Tibial nerve (tissue), 4 donors: Measurements from ENCODE around the gene FAM120B. TPM values are rescaled to one million over a fixed set of nuclear protein-coding genes. Genes with fewer than 3 reads are reported as not detected.
"Not testable (repeated sequence)": the region's sequence is repeated elsewhere in the genome, so short reads cannot be mapped to it uniquely, and the experiment has no call there.

Experiments
- DNase-seq, 2 donors: peaks; one replicate each; pipeline ENCODE4 v3.0.0-alpha.2; 2019; ENCODE audit warnings: low spot score in 2 of 2
- H3K27ac ChIP-seq, 4 donors: fragments of 200-600 bp; sonication (generic) in 3 of 4; one replicate each; pipeline ENCODE4 v1.5.1; 2017 to 2019; ENCODE audit warnings: mild to moderate bottlenecking in 1 of 4
- H3K27me3 ChIP-seq, 2 donors: fragments of 200-600 bp; sonication (generic) in 1 of 2; one replicate each; pipeline versions ENCODE4 v1.5.1 to v1.6.0; 2017 to 2019
- H3K36me3 ChIP-seq, 3 donors: fragments of 200-600 bp; sonication (generic); one replicate each; pipeline ENCODE4 v1.5.1; 2018 to 2019
- H3K4me1 ChIP-seq, 4 donors: fragments of 200-600 bp; sonication (generic) in 3 of 4; one replicate each; pipeline ENCODE4 v1.5.1; 2017 to 2019
- H3K4me3 ChIP-seq, 4 donors: fragments of 200-600 bp; sonication (generic) in 3 of 4; one replicate each; pipeline ENCODE4 v1.5.1; 2017 to 2019; ENCODE audit warnings: mild to moderate bottlenecking in 1 of 4, moderate library complexity in 1 of 4
- H3K9me3 ChIP-seq, 4 donors: fragments of 200-600 bp; sonication (generic) in 3 of 4; one replicate each; pipeline ENCODE4 v1.5.1; 2017 to 2019
- CTCF ChIP-seq, 5 experiments: fragments of 200-600 bp in 3 of 5; fragments of 450-650 bp in 2 of 5; sonication (generic) in 3 of 5; IDR thresholded peaks; one replicate each; pipeline ENCODE4 v1.5.1; 2016 to 2019; ENCODE audit warnings: antibody characterized with exemption in 5 of 5, mild to moderate bottlenecking in 3 of 5, moderate library complexity in 2 of 5
- EP300 ChIP-seq, 2 donors: sonication (generic); formaldehyde crosslinking; IDR thresholded peaks; one replicate each; pipeline ENCODE4 v1.6.1; 2017; ENCODE audit warnings: antibody characterized with exemption in 2 of 2, mild to moderate bottlenecking in 1 of 2
- POLR2A ChIP-seq, 2 donors: fragments of 450-650 bp; IDR thresholded peaks; one replicate each; pipeline ENCODE4 v1.6.1; 2017; ENCODE audit warnings: antibody characterized with exemption in 2 of 2, mild to moderate bottlenecking in 2 of 2, moderate library complexity in 2 of 2
- WGBS, 2 donors: methylation state at CpG; one replicate each; pipeline ENCODE4 v1.1.5; 2018; 5-methylcytosine and 5-hydroxymethylcytosine counted together
- total RNA-seq, 4 donors: library from RNA; depleted of rRNA; stranded (reverse); fragments of >200 nt; gene quantifications; one replicate each; pipeline ENCODE4 v1.1.0, GENCODE V29; 2016

The FAM120B gene
- total RNA-seq, 4 donors from 2014 or later = 26.0 to 35.4 (median 32.1) TPM

GRCh38 chr6:170404697-170405096 lies 98.1 kb downstream of the FAM120B start:
- H3K4me1 ChIP-seq = no peaks in the 10 kb centered on the region
- TF ChIP-seq EP300 (IDR thresholded peaks at IDR 0.05) (no peak), POLR2A (IDR thresholded peaks at IDR 0.05) (no peak), CTCF (IDR thresholded peaks at IDR 0.05) (no peak)
- H3K36me3 ChIP-seq = peaks cover 0 to 70% (median 14%) of the 10 kb centered on the region in 3 donors
- H3K27ac ChIP-seq = no peak overlapping the region
- no peak for DNase-seq
- H3K9me3 ChIP-seq = no peaks in the 10 kb centered on the region
- no peaks in the 10 kb centered on the region for H3K27me3 ChIP-seq
- H3K4me3 ChIP-seq = no peak overlapping the region
- WGBS, 2 donors = 74 to 77% methylated on average over 6 of the region's 6 CpGs

- peaks cover 0 to 63% (median 14%) of the 10 kb centered on the region in 3 donors for H3K36me3 ChIP-seq
- 61 to 63% methylated on average over 8 of the region's 8 CpGs for WGBS, 2 donors
Measured at GRCh38 chr6:170405311-170405975, 98.9 kb downstream of the FAM120B start.

GRCh38 chr6:170407200-170407599 lies 100.6 kb downstream of the FAM120B start:
- no peak for TF ChIP-seq EP300 (IDR thresholded peaks at IDR 0.05)
- TF ChIP-seq CTCF (IDR thresholded peaks at IDR 0.05) = no peak
- TF ChIP-seq POLR2A (IDR thresholded peaks at IDR 0.05) = no peak
- Histone ChIP-seq H3K27ac (no peak overlapping the region), H3K36me3 (peaks cover 0 to 46% (median 10%) of the 10 kb centered on the region in 3 donors), H3K4me1 (no peaks in the 10 kb centered on the region), H3K4me3 (no peak overlapping the region), H3K9me3 (peaks cover 0 to 20% (median 3%) of the 10 kb centered on the region in 4 donors), H3K27me3 (no peaks in the 10 kb centered on the region)
- DNase-seq = no peak
- WGBS, 2 donors = 79 to 88% methylated on average over 13 of the region's 13 CpGs

More at GRCh38 chr6:170405311-170405975, 98.9 kb downstream of the FAM120B start:
- Histone ChIP-seq H3K9me3 (peaks cover 0 to 6% (median 0%) of the 10 kb centered on the region in 4 donors), H3K4me1 (no peaks in the 10 kb centered on the region), H3K27ac (no peak overlapping the region), H3K27me3 (no peaks in the 10 kb centered on the region), H3K4me3 (no peak overlapping the region)
- DNase-seq = no peak
- TF ChIP-seq EP300 (IDR thresholded peaks at IDR 0.05) = no peak
- TF ChIP-seq CTCF (IDR thresholded peaks at IDR 0.05) = no peak
- no peak for TF ChIP-seq POLR2A (IDR thresholded peaks at IDR 0.05)

- no peaks in the 10 kb centered on the region for H3K4me1 ChIP-seq
- no peaks in the 10 kb centered on the region for H3K27me3 ChIP-seq
- 90 to 92% methylated on average over 4 of the region's 4 CpGs for WGBS, 2 donors
- no peak overlapping the region for H3K4me3 ChIP-seq
- DNase-seq = no peak
- H3K27ac ChIP-seq = no peak overlapping the region
- H3K36me3 ChIP-seq = peaks cover 0 to 42% (median 10%) of the 10 kb centered on the region in 3 donors
- TF ChIP-seq EP300 (IDR thresholded peaks at IDR 0.05) (peak in 1 of 2 donors; percentile 55), POLR2A (IDR thresholded peaks at IDR 0.05) (no peak)
- peaks cover 0 to 26% (median 3%) of the 10 kb centered on the region in 4 donors for H3K9me3 ChIP-seq
Measured at GRCh38 chr6:170407932-170408331, 101.4 kb downstream of the FAM120B start.

- not testable (repeated sequence) for H3K4me3 ChIP-seq, H3K27ac ChIP-seq, H3K27me3 ChIP-seq, H3K4me1 ChIP-seq, DNase-seq
- WGBS, 2 donors = 91% methylated on average over 8 of the region's 8 CpGs
- Histone ChIP-seq H3K36me3 (peaks cover 0 to 25% (median under 1%) of the 10 kb centered on the region in 3 donors), H3K9me3 (peaks cover 0 to 40% (median 3%) of the 10 kb centered on the region in 4 donors)
Measured at GRCh38 chr6:170409746-170410145, 103.2 kb downstream of the FAM120B start.

- peaks cover 0 to 40% (median 3%) of the 10 kb centered on the region in 4 donors for H3K9me3 ChIP-seq
- no peak for TF ChIP-seq CTCF (IDR thresholded peaks at IDR 0.05)
- TF ChIP-seq POLR2A (IDR thresholded peaks at IDR 0.05) = no peak
- TF ChIP-seq EP300 (IDR thresholded peaks at IDR 0.05) = no peak
- H3K4me1 ChIP-seq = no peaks in the 10 kb centered on the region
- WGBS, 2 donors = 93 to 99% methylated on average over 5 of the region's 5 CpGs
- no peak overlapping the region for H3K27ac ChIP-seq
- H3K27me3 ChIP-seq = no peaks in the 10 kb centered on the region
- DNase-seq = no peak
- H3K36me3 ChIP-seq = peaks cover 0 to 20% (median 0%) of the 10 kb centered on the region in 3 donors
- no peak overlapping the region for H3K4me3 ChIP-seq
Measured at GRCh38 chr6:170410241-170410640, 103.7 kb downstream of the FAM120B start.
